Left ventricle myocardium superior (tissue), 1 donor: ENCODE results near the gene RPL22L1. TPM values are rescaled to one million over a fixed set of nuclear protein-coding genes. Genes with fewer than 3 reads are reported as not detected.
"Not testable (repeated sequence)": the region's sequence is repeated elsewhere in the genome, so short reads cannot be mapped to it uniquely, and the experiment has no call there.

Experiments
- ATAC-seq: fragments of 200-7000 bp; cut with Tn5 transposase; one replicate; pipeline ENCODE4 v1.9.1; 2020; ENCODE audit warnings: mild to moderate bottlenecking, moderate library complexity
- DNase-seq: peaks from one replicate; pipeline ENCODE4 v3.0.0-alpha.2; 2020
- intact Hi-C: fragments of 100-400 bp; cut with micrococcal nuclease; formaldehyde crosslinking; loops from one replicate; pipeline ENCODE4 v1.11.0; 2022
- long read RNA-seq: library from polyadenylated mRNA; unstranded; transcript quantifications from one replicate; pipeline ENCODE4 v2.0.0, GENCODE V29; 2021
- total RNA-seq: library from RNA; stranded (reverse); fragmentation: NEBNext Ultra II Directional; extraction: Animal tissue kit (Norgen Biotek cat#: 25700); gene quantifications from one replicate; pipeline ENCODE4 v1.2.1, GENCODE V29; 2021
- donor health status: DM: no; HTN: yes; CAD: no; lungs with severe emphysema.

Gene RPL22L1
- total RNA-seq = 8.3 TPM
- long read RNA-seq, partial matches to known transcripts = 0 of 6 reads
- long read RNA-seq, other reads (novel, unspliced or antisense) = 1 of 6 reads

DNA sequence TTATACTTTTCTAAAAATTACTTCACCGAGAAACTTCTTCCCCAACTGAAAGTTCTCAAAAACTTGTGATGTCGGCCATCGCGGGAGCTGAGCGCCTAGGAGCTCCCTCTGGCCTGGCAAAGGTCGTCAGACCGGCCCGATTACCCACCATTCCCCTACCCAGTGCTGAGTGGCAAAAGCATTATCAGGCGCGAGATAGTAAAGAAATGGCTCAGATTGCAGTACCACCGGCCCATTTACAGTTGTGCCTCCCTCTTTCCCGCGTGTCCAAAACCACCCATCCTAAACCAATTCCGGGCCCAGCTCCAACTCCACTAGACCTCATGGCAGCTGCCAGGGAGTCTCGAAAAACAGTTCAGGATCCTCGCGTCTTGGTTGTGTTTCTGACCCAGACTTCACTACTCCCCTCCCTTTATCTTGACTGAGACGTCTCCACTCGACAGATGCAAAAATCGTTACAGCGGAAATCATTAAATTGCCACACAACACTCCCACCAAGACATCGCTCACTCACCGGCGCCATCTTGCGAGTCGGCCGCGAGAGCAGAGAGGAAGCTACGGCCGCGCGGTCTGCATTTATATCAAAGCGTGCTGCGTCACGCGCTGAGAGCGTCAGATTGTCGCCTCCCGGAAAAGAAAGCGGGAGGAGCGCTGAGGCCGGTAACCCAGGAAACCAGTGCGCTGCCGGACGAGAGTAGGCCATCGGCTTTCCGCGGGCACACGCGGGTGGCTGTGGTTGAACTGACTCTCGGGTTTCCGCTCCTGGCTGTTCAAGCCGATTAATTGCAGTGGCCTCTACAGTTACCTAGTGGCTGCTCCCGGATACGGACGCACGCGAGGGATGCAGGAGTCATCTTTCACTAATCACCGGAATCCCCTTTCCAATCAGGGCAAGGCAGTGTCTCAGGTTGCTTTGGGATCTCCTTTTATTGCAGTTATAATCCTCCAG is at the start of gene RPL22L1:
Gene RPL22L1 (minus strand): TSS at position 551 of the 949 bp plus-strand sequence. CDS start 28 bp downstream, at position 523.
- ATAC-seq (peak; percentile 99), DNase-seq (peak; percentile 96)
- intact Hi-C loops = no loop called here

- intact Hi-C loops = no loop called here
- DNase-seq (no peak), ATAC-seq (no peak)
Observed at GRCh38 chr3:170918715-170919114, 48.7 kb upstream of the RPL22L1 start.

GRCh38 chr3:170914690-170915089 is 44.7 kb upstream of the RPL22L1 start:
- DNase-seq = no peak
- intact Hi-C loops = no loop called here
- ATAC-seq = no peak

DNA sequence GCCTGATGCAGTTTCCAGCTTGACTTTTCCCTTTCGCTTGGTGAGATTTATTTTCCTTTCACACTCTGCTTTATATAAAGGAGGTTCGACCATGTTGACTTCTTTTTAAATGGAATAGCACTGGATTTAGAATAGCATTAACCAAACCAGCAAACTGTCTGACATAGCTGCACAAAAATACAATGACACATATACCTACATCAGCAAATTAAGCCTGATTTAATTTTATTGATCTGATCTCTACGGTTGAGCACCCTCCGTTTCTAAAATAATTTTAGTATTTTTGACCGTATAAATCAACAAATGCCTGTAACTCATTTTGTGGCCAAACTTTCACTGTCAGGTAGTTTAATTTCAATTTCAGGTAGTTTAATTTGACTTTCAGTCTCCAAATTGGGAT is 44.2 kb upstream of the RPL22L1 start:
- intact Hi-C loops = no loop called here
- DNase-seq (no peak), ATAC-seq (no peak)

- ATAC-seq (no peak), DNase-seq (no peak)
- intact Hi-C loops = no loop called here
Observed at GRCh38 chr3:170911051-170911450, 41.1 kb upstream of the RPL22L1 start.

- ATAC-seq (no peak), DNase-seq (no peak)
- intact Hi-C loops = no loop called here
Observed at GRCh38 chr3:170910542-170910941, 40.5 kb upstream of the RPL22L1 start.

- ATAC-seq (no peak), DNase-seq (peak; percentile 38)
- intact Hi-C loops = no loop called here
Observed at GRCh38 chr3:170909129-170909903, 39.3 kb upstream of the RPL22L1 start.

DNA sequence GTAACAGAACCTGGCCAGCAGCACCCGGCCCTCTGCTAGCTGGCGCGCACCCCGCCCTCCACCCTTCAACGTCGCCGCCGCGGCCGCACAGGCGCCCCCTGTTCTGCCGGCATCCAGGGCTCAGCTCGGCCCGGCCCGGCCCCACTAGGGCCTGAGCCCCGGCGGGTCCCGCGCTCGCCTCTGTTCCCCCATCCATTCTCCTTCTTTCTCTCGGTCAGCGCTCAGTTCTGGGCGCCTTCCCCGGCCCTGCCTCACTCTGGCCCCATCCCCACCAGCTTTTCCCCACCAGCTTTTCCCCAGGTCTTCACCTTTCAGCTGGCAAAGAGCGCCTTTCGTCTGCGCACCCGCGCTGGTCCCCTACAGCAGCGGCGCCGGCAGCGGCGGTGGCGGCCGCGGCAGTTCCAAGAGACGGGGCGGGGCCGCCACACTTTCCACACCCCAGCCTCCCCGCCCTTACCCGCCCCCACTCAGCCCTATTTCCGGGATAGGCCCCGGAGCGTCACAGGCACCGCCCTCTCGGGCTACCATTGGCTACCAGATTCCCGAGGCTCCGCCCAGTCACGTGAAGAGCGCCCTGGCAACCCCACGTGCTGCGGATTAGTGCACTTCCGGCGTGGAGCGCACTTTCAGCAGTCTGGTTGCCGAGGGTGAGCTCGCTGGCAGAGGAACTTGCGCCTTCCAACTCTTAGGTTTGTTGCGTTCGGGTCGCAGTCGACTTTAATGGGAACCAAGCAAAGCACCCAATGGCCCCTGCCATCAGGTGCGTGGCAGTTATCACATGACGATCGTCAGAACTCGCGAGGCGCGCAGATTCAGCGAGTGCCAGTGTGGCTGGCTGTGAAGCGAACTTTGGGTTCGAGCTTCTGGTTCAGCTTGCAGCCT is 38.5 kb upstream of the RPL22L1 start, which contains the start of gene EIF5A2:
Gene EIF5A2 (minus strand): TSS at position 403 of the 882 bp plus-strand sequence. CDS start 831 bp downstream, outside the sequence.
- DNase-seq (peak; percentile 98), ATAC-seq (peak; percentile 99)
- intact Hi-C loops = no loop called here

GRCh38 chr3:170907637-170908234 is 37.7 kb upstream of the RPL22L1 start:
- intact Hi-C loops = no loop called here
- ATAC-seq (peak; percentile 15), DNase-seq (no peak)

DNA sequence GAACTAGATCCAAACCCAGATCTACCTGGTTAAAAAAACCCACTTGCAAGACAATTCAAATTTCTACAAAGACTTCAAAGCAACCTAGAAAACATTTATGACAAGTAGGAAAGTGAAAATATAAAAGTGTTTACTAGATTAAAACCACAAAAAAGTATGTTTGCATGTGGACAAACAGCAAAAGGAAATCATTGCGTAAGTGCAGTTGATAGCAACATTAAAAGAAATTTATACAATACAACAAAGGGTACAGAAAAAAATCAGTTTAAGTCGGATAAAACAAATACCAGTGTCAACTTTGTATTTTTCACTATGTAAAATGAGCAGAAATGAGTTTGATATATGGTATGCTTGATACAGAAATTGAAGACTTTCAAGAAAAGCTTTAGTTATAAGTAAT is 35.9 kb upstream of the RPL22L1 start:
- intact Hi-C loops = no loop called here
- ATAC-seq (no peak), DNase-seq (no peak)

DNA sequence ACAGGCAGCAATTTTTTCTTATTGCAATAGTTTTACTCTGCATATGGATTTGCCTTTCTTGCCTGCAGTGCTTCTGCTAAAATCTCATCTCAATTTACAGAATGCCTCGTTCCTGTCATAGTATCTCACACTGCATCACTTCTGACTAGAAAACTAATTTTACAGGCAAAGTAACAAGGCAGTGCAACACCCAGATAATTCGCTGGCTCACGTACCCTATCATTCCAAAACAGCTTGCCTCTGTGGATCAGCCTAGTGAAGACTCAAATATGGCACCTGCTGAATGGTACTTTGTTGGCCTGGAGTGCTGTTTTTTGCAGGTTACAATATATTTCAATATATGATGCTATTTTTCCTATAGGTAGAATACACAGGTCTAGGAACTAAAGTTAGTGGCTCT is 33.1 kb upstream of the RPL22L1 start:
- no peak for DNase-seq
- intact Hi-C loops = no loop called here
- no peak for ATAC-seq

- intact Hi-C loops = no loop called here
- no peak for DNase-seq
- ATAC-seq = no peak
Observed at GRCh38 chr3:170899455-170899854, 29.5 kb upstream of the RPL22L1 start.

DNA sequence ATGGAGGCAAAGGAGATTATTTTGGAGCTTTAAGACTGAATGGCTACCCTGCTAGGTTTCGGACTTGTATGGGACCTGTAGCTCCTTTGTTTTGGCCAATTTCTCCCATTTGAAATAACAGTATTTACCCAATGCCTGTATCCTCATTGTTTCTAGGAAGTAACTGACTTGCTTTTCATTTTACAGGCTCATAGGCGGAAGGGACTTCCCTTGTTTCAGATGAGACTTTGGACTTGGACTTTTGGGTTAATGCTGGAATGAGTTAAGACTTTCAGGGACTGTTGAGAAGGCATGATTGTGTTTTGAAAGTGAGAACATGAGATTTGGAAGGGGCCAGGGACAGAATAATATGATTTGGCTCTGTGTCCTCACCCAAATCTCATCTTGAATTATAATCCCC is 28.0 kb upstream of the RPL22L1 start:
- intact Hi-C loops = no loop called here
- DNase-seq = no peak

GRCh38 chr3:170897199-170897598 is 27.2 kb upstream of the RPL22L1 start:
- intact Hi-C loops, ATAC-seq, DNase-seq: not testable (repeated sequence)

More for the DNA sequence above, 28.0 kb upstream of the RPL22L1 start:
- no peak for ATAC-seq

- ATAC-seq (no peak), DNase-seq (no peak)
- intact Hi-C loops = no loop called here
Observed at GRCh38 chr3:170896781-170897180, 26.8 kb upstream of the RPL22L1 start.

DNA sequence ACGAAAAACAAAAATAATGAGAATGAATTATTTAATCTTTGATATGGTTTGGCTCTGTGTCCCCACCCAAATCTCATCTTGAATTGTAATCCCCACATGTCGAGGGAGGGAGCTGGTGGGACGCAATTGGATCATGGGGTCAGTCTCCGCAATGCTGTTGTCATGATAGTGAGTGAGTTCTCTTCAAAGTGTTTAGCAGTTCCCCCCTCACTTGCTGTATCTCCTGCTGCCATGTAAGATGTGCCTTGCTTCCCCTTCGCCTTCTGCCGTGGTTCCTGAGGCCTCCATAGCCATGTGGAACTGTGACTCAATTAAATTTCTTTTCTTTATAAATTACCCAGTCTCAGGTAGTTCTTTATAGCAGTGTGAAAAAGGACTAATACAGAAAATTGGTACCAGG is 26.3 kb upstream of the RPL22L1 start:
- intact Hi-C loops, DNase-seq, ATAC-seq: not testable (repeated sequence)

DNA sequence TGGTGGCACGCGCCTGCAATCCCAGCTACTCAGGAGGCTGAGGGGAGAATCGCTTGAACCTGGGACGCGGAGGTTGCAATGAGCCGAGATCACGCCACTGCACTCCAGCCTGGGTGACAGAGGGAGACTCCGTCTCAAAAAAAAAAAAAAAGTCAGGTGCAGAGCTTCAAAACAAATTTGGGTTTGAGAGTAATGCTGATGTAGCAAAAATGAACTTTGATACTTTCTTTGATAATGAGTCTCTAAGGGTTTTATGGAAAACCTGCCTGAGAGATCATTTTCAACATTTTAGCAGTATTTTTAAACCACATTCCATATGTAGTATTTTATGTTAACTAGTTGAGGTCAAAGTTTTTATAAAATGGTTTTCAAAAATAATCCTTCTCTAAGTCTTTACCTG is 23.9 kb upstream of the RPL22L1 start:
- no peak for ATAC-seq

GRCh38 chr3:170889630-170890029 is 19.6 kb upstream of the RPL22L1 start:
- intact Hi-C loops = no loop called here
- ATAC-seq (no peak), DNase-seq (no peak)

More for the DNA sequence above, 23.9 kb upstream of the RPL22L1 start:
- intact Hi-C loops = no loop called here
- DNase-seq = no peak
